ENCODE data around the gene CYBA.

GRCh38 chr16:88692861-88693260 lies 42.0 kb upstream of the CYBA start:
- TF ChIP-seq POLR2A (IDR thresholded peaks at IDR 0.05; ENCODE audit: low read length) (no peak), GATA1 (IDR thresholded peaks at IDR 0.05; ENCODE audit: low read depth, low read length) (no peak)
